ENCODE data around the gene HMBS.

The HMBS gene

DNA sequence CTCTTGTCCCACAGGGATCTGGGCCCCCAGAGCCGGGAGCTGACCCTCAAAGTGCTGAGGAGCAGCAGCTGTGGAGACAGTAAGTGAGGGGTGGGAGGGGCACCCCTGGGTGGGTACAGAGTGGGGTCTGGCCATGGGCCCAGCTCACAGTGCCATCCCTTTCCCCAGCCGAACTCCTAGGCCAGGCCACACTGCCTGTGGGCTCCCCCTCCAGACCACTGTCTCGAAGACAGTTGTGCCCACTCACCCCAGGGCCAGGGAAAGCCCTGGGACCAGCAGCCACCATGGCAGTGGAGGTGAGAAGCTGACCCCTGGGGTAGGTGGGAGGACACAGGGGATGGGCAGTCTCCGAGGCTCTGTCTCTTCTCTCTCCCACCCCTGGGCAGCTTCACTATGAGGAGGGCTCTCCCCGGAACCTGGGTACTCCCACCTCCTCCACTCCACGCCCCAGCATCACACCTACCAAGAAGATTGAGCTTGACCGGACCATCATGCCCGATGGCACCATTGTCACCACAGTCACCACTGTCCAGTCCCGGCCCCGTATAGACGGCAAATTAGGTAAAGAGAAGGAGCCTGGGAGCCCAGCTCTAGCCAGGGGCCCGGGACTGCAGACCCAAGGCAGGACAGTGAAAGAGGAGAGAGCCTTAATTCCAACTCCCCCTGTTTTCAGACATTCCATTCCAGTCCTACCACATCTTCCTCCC, 27.8 kb downstream of the HMBS start:
- POLR2A ChIA-PET: interaction anchor here (0.9 to 1.7 kb wide), 3 partner anchors 9 to 18 kb away, joined by 3 to 12 read pairs (median 4); partner anchors contain the start of genes DPAGT1 and HINFP
- H3K36me3 ChIP-seq (ENCODE audit: control insufficient read depth in 2 of 2, insufficient read depth in 1 of 2, low read length in 2 of 2): peaks cover 0 to 74% of the 10 kb centered on the region in 2 experiments; a peak in 1 of 3 replicates

DNA sequence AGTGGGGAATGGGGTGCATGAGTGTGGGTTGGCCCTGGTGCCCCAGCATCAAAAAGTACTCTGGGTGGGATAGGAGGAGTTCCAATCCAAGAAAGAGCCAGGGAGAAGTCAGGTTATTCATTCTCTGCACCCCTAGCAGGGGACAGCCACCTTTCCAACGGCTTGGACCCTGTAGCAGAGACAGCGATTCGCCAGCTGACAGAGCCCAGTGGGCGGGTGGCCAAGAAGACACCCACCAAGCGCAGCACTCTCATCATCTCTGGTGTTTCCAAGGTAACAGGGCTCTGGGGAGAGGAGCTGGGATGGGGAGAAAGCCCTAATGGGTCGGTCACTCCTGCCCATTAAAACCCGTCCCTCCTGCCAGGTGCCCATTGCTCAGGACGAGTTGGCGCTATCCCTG, 29.0 kb downstream of the HMBS start:
- no peaks in the 10 kb centered on the region for H3K9me3 ChIP-seq (ENCODE audit: control insufficient read depth, insufficient read depth, low read depth, low read length)
- no peak for TF ChIP-seq ZNF266 (tag by site-specific recombination; IDR thresholded peaks at IDR 0.05; ENCODE audit: low read depth)
- TF ChIP-seq, protein P1, sequence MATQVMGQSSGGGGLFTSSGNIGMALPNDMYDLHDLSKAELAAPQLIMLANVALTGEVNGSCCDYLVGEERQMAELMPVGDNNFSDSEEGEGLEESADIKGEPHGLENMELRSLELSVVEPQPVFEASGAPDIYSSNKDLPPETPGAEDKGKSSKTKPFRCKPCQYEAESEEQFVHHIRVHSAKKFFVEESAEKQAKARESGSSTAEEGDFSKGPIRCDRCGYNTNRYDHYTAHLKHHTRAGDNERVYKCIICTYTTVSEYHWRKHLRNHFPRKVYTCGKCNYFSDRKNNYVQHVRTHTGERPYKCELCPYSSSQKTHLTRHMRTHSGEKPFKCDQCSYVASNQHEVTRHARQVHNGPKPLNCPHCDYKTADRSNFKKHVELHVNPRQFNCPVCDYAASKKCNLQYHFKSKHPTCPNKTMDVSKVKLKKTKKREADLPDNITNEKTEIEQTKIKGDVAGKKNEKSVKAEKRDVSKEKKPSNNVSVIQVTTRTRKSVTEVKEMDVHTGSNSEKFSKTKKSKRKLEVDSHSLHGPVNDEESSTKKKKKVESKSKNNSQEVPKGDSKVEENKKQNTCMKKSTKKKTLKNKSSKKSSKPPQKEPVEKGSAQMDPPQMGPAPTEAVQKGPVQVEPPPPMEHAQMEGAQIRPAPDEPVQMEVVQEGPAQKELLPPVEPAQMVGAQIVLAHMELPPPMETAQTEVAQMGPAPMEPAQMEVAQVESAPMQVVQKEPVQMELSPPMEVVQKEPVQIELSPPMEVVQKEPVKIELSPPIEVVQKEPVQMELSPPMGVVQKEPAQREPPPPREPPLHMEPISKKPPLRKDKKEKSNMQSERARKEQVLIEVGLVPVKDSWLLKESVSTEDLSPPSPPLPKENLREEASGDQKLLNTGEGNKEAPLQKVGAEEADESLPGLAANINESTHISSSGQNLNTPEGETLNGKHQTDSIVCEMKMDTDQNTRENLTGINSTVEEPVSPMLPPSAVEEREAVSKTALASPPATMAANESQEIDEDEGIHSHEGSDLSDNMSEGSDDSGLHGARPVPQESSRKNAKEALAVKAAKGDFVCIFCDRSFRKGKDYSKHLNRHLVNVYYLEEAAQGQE (tag by site-specific recombination; IDR thresholded peaks at IDR 0.05): no peak
- no peak for TF ChIP-seq ZNF350 (tag by site-specific recombination; IDR thresholded peaks at IDR 0.05)
- TF ChIP-seq, protein P2, sequence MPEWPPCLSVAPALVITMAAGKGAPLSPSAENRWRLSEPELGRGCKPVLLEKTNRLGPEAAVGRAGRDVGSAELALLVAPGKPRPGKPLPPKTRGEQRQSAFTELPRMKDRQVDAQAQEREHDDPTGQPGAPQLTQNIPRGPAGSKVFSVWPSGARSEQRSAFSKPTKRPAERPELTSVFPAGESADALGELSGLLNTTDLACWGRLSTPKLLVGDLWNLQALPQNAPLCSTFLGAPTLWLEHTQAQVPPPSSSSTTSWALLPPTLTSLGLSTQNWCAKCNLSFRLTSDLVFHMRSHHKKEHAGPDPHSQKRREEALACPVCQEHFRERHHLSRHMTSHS (tag by site-specific recombination; IDR thresholded peaks at IDR 0.05): no peak
- TF ChIP-seq, protein P3, sequence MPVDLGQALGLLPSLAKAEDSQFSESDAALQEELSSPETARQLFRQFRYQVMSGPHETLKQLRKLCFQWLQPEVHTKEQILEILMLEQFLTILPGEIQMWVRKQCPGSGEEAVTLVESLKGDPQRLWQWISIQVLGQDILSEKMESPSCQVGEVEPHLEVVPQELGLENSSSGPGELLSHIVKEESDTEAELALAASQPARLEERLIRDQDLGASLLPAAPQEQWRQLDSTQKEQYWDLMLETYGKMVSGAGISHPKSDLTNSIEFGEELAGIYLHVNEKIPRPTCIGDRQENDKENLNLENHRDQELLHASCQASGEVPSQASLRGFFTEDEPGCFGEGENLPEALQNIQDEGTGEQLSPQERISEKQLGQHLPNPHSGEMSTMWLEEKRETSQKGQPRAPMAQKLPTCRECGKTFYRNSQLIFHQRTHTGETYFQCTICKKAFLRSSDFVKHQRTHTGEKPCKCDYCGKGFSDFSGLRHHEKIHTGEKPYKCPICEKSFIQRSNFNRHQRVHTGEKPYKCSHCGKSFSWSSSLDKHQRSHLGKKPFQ (tag by site-specific recombination; IDR thresholded peaks at IDR 0.05): no peak
- no peak for TF ChIP-seq ZNF629 (tag by site-specific recombination; IDR thresholded peaks at IDR 0.05)
- TF ChIP-seq, protein P4, sequence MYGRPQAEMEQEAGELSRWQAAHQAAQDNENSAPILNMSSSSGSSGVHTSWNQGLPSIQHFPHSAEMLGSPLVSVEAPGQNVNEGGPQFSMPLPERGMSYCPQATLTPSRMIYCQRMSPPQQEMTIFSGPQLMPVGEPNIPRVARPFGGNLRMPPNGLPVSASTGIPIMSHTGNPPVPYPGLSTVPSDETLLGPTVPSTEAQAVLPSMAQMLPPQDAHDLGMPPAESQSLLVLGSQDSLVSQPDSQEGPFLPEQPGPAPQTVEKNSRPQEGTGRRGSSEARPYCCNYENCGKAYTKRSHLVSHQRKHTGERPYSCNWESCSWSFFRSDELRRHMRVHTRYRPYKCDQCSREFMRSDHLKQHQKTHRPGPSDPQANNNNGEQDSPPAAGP (tag by site-specific recombination; IDR thresholded peaks at IDR 0.05): no peak
- no peak for TF ChIP-seq KLF9 (tag by site-specific recombination; IDR thresholded peaks at IDR 0.05; ENCODE audit: low read depth)
- TF ChIP-seq GLIS1 (tag by site-specific recombination; IDR thresholded peaks at IDR 0.05): no peak
- TF ChIP-seq ZNF416 (tag by site-specific recombination; IDR thresholded peaks at IDR 0.05): no peak
- no peak for TF ChIP-seq ZSCAN23 (tag by site-specific recombination; IDR thresholded peaks at IDR 0.05)
- no peak for TF ChIP-seq ZNF548 (tag by site-specific recombination; IDR thresholded peaks at IDR 0.05)
- no peak for TF ChIP-seq ZNF138 (tag by site-specific recombination; IDR thresholded peaks at IDR 0.05; ENCODE audit: borderline replicate concordance)
- TF ChIP-seq ZSCAN30 (tag by site-specific recombination; IDR thresholded peaks at IDR 0.05): no peak
- TF ChIP-seq IKZF3 (tag by site-specific recombination; IDR thresholded peaks at IDR 0.05): no peak
- TF ChIP-seq ZFHX2 (tag by site-specific recombination; conservative IDR thresholded peaks at IDR 0.05): no peak
- TF ChIP-seq YY1 (tag by site-specific recombination; IDR thresholded peaks at IDR 0.05): no peak
- TF ChIP-seq ZNF335 (tag by site-specific recombination; conservative IDR thresholded peaks at IDR 0.05): no peak
- no peak for TF ChIP-seq ZBTB7A (tag by site-specific recombination; IDR thresholded peaks at IDR 0.05; ENCODE audit: low read depth)
- no peak for TF ChIP-seq ZNF354C (tag by site-specific recombination; IDR thresholded peaks at IDR 0.05; ENCODE audit: borderline replicate concordance, low read depth)
- POLR2A ChIA-PET: no interaction called here
- H3K4me3 ChIP-seq (ENCODE audit: low read depth, low read length): no peak overlapping the region
- CTCF ChIA-PET: interaction anchor here (0.7 kb wide), 2 partner anchors 39 to 83 kb away, joined by 3 to 4 read pairs; no protein-coding TSS in a partner anchor
- no peak overlapping the region for H3K27ac ChIP-seq (ENCODE audit: extremely low read depth, low read depth, low read length)
- H3K4me1 ChIP-seq (ENCODE audit: control insufficient read depth, insufficient read depth, low read length): no peaks in the 10 kb centered on the region
- peaks cover 0 to 78% of the 10 kb centered on the region in 2 experiments; a peak in 1 of 3 replicates for H3K36me3 ChIP-seq (ENCODE audit: control insufficient read depth in 2 of 2, insufficient read depth in 1 of 2, low read length in 2 of 2)

More for the DNA sequence above, 27.8 kb downstream of the HMBS start:
- Histone ChIP-seq H3K4me3 (ENCODE audit: low read depth, low read length) (no peak overlapping the region), H3K9me3 (ENCODE audit: control insufficient read depth, insufficient read depth, low read depth, low read length) (no peaks in the 10 kb centered on the region), H3K27ac (ENCODE audit: extremely low read depth, low read depth, low read length) (no peak overlapping the region), H3K4me1 (ENCODE audit: control insufficient read depth, insufficient read depth, low read length) (no peaks in the 10 kb centered on the region)
- CTCF ChIA-PET: no interaction called here
- TF ChIP-seq ZNF571 (tag by site-specific recombination; IDR thresholded peaks at IDR 0.05) (no peak), ZNF660 (tag by site-specific recombination; IDR thresholded peaks at IDR 0.05) (no peak), HOXD13 (CRISPR knock-in tag; IDR thresholded peaks at IDR 0.05; ENCODE audit: borderline replicate concordance) (no peak), PRDM1 (tag by site-specific recombination; IDR thresholded peaks at IDR 0.05) (0 out of 2 replicates have a peak, but pooled peaks have one; percentile 32)

Data from HEK293 (cell line).